BLaER1 treated with 17β-estradiol and CSF1 and Interleukin-3, amounts not matched to agents 10 nM and 100 nM (cell line): ENCODE results near the gene RASGRP3.

Experiments used
- H3K27ac ChIP-seq, 11 experiments: shearing (Covaris generic); formaldehyde crosslinking; 2 replicates each; pipeline ENCODE4 v1.8.1; 2022
- H3K27me3 ChIP-seq, 11 experiments: shearing (Covaris generic); formaldehyde crosslinking; 2 replicates each; pipeline ENCODE4 v1.8.1; 2022
- H3K36me3 ChIP-seq, 11 experiments: shearing (Covaris generic); formaldehyde crosslinking; 2 replicates each; pipeline ENCODE4 v1.8.1; 2022
- H3K4me1 ChIP-seq, 10 experiments: shearing (Covaris generic); formaldehyde crosslinking; 2 replicates each; pipeline ENCODE4 v1.8.1; 2022
- H3K4me2 ChIP-seq, 11 experiments: shearing (Covaris generic); formaldehyde crosslinking; 2 replicates each; pipeline ENCODE4 v1.8.1; 2022
- H3K4me3 ChIP-seq, 10 experiments: shearing (Covaris generic); formaldehyde crosslinking; 2 replicates each; pipeline ENCODE4 v1.8.1; 2022
- H3K9ac ChIP-seq, 11 experiments: shearing (Covaris generic); formaldehyde crosslinking; 2 replicates each; pipeline ENCODE4 v1.8.1; 2022
- H3K9me3 ChIP-seq, 11 experiments: shearing (Covaris generic); formaldehyde crosslinking; replicated peaks in 1 of 11; 2 replicates each; pipeline ENCODE4 v1.8.1; 2022
- H4K20me1 ChIP-seq, 11 experiments: shearing (Covaris generic); formaldehyde crosslinking; 2 replicates each; pipeline ENCODE4 v1.8.1; 2022
- Cebpa-rat ChIP-seq, 11 experiments: shearing (Covaris generic); IDR thresholded peaks; 2 replicates each; pipeline ENCODE4 v1.8.1; 2022

Gene RASGRP3

GRCh38 chr2:33494877-33495641 lies 18.6 kb downstream of the RASGRP3 start:
- no peak for TF ChIP-seq Cebpa-rat (IDR thresholded peaks at IDR 0.05)
- H4K20me1 ChIP-seq: no peaks in the 10 kb centered on the region
- H3K4me1 ChIP-seq: peaks cover 5 to 86% (median 42%) of the 10 kb centered on the region in 10 experiments; a peak in 19 of 20 replicates
- no peak overlapping the region for H3K9ac ChIP-seq
- no peak overlapping the region for H3K4me3 ChIP-seq
- peak overlapping the region in 4 of 11 experiments; percentile 8 to 76 (median 46); a peak in 7 of 22 replicates for H3K27ac ChIP-seq
- H3K9me3 ChIP-seq: peaks cover 0 to 13% (median 0%) of the 10 kb centered on the region in 11 experiments; a peak in 5 of 22 replicates
- peak overlapping the region in 6 of 11 experiments; percentile 17 to 65 (median 43); a peak in 6 of 22 replicates for H3K4me2 ChIP-seq
- H3K27me3 ChIP-seq: no peaks in the 10 kb centered on the region
- H3K36me3 ChIP-seq: no peaks in the 10 kb centered on the region

- peaks cover 0 to 13% (median 0%) of the 10 kb centered on the region in 11 experiments; a peak in 5 of 22 replicates for H3K9me3 ChIP-seq
- H3K4me1 ChIP-seq: peaks cover 0 to 80% (median 37%) of the 10 kb centered on the region in 10 experiments; a peak in 15 of 20 replicates
- no peaks in the 10 kb centered on the region for H3K27me3 ChIP-seq
- no peaks in the 10 kb centered on the region for H3K36me3 ChIP-seq
- no peak overlapping the region for H3K4me3 ChIP-seq
- peak overlapping the region in 5 of 11 experiments; percentile 28 to 65 (median 44); a peak in 5 of 22 replicates for H3K4me2 ChIP-seq
- no peak for TF ChIP-seq Cebpa-rat (IDR thresholded peaks at IDR 0.05)
- peak overlapping the region in 4 of 11 experiments; percentile 8 to 76 (median 68); a peak in 6 of 22 replicates for H3K27ac ChIP-seq
- no peak overlapping the region for H3K9ac ChIP-seq
- H4K20me1 ChIP-seq: no peaks in the 10 kb centered on the region
These were observed 19.2 kb downstream of the RASGRP3 start for GRCh38 chr2:33495683-33496082.

- Histone ChIP-seq H3K27ac (peak overlapping the region in 8 of 11 experiments; percentile 14 to 76 (median 56); a peak in 11 of 22 replicates), H3K4me2 (peak overlapping the region in 7 of 11 experiments; percentile 35 to 68 (median 50); a peak in 10 of 22 replicates), H3K4me1 (peaks cover 0 to 77% (median 34%) of the 10 kb centered on the region in 10 experiments; a peak in 11 of 20 replicates)
These were observed 19.7 kb downstream of the RASGRP3 start for GRCh38 chr2:33496150-33496549.

GRCh38 chr2:33496726-33497125 lies 20.3 kb downstream of the RASGRP3 start:
- H3K27me3 ChIP-seq: no peaks in the 10 kb centered on the region
- no peaks in the 10 kb centered on the region for H4K20me1 ChIP-seq
- TF ChIP-seq Cebpa-rat (IDR thresholded peaks at IDR 0.05): no peak
- peak overlapping the region in 9 of 11 experiments; percentile 14 to 76 (median 48); a peak in 12 of 22 replicates for H3K27ac ChIP-seq
- H3K36me3 ChIP-seq: no peaks in the 10 kb centered on the region
- H3K9ac ChIP-seq: no peak overlapping the region; a peak in 2 of 22 replicates
- H3K4me1 ChIP-seq: peaks cover 0 to 80% (median 35%) of the 10 kb centered on the region in 10 experiments; a peak in 11 of 20 replicates
- no peak overlapping the region for H3K4me3 ChIP-seq
- peak overlapping the region in 7 of 11 experiments; percentile 35 to 68 (median 50); a peak in 12 of 22 replicates for H3K4me2 ChIP-seq
- H3K9me3 ChIP-seq: peaks cover 0 to 13% (median 0%) of the 10 kb centered on the region in 11 experiments; a peak in 5 of 22 replicates

More at GRCh38 chr2:33496150-33496549, 19.7 kb downstream of the RASGRP3 start:
- Histone ChIP-seq H3K4me3 (no peak overlapping the region), H3K9me3 (peaks cover 0 to 13% (median 0%) of the 10 kb centered on the region in 11 experiments; a peak in 5 of 22 replicates), H3K36me3 (no peaks in the 10 kb centered on the region), H3K27me3 (no peaks in the 10 kb centered on the region), H3K9ac (no peak overlapping the region), H4K20me1 (no peaks in the 10 kb centered on the region)
- no peak for TF ChIP-seq Cebpa-rat (IDR thresholded peaks at IDR 0.05)

- Histone ChIP-seq H4K20me1 (no peaks in the 10 kb centered on the region), H3K36me3 (no peaks in the 10 kb centered on the region), H3K4me1 (peaks cover 0 to 80% (median 37%) of the 10 kb centered on the region in 10 experiments; a peak in 11 of 20 replicates), H3K27ac (peak overlapping the region in 10 of 11 experiments; percentile 11 to 76 (median 48); a peak in 16 of 22 replicates), H3K27me3 (no peaks in the 10 kb centered on the region), H3K9me3 (peaks cover 0 to 11% (median 0%) of the 10 kb centered on the region in 11 experiments; a peak in 5 of 22 replicates), H3K4me2 (peak overlapping the region in 8 of 11 experiments; percentile 28 to 71 (median 50); a peak in 16 of 22 replicates), H3K9ac (peak overlapping the region in 2 of 11 experiments; percentile 18 to 33; a peak in 3 of 22 replicates), H3K4me3 (no peak overlapping the region)
- peak in 2 of 11 experiments; percentile 42 to 45; a peak in 2 of 22 replicates for TF ChIP-seq Cebpa-rat (IDR thresholded peaks at IDR 0.05)
These were observed 20.8 kb downstream of the RASGRP3 start for GRCh38 chr2:33497221-33497650.

- no peak for TF ChIP-seq Cebpa-rat (IDR thresholded peaks at IDR 0.05)
- Histone ChIP-seq H3K4me3 (no peak overlapping the region), H3K27me3 (no peaks in the 10 kb centered on the region), H4K20me1 (no peaks in the 10 kb centered on the region), H3K36me3 (no peaks in the 10 kb centered on the region), H3K27ac (peak overlapping the region in 9 of 11 experiments; percentile 11 to 76 (median 48); a peak in 13 of 22 replicates), H3K9ac (no peak overlapping the region), H3K4me1 (peaks cover 0 to 85% (median 39%) of the 10 kb centered on the region in 10 experiments; a peak in 11 of 20 replicates), H3K4me2 (peak overlapping the region in 7 of 11 experiments; percentile 48 to 71 (median 57); a peak in 12 of 22 replicates), H3K9me3 (0 out of 22 replicates have a peak, but pooled peaks cover 0 to 1% (median 0%) of the 10 kb centered on the region in 11 experiments)
These were observed 22.0 kb downstream of the RASGRP3 start for GRCh38 chr2:33498291-33498956.

- no peak for TF ChIP-seq Cebpa-rat (IDR thresholded peaks at IDR 0.05)
- Histone ChIP-seq H3K36me3 (no peaks in the 10 kb centered on the region), H3K9ac (no peak overlapping the region), H3K4me1 (peaks cover 0 to 69% (median 32%) of the 10 kb centered on the region in 10 experiments; a peak in 11 of 20 replicates), H3K9me3 (no peaks in the 10 kb centered on the region), H3K4me3 (no peak overlapping the region), H3K27ac (no peak overlapping the region), H4K20me1 (no peaks in the 10 kb centered on the region), H3K27me3 (no peaks in the 10 kb centered on the region), H3K4me2 (peak overlapping the region in 2 of 11 experiments; percentile 2 to 11; a peak in 2 of 22 replicates)
These were observed 23.7 kb downstream of the RASGRP3 start for GRCh38 chr2:33500177-33500576.

GRCh38 chr2:33502025-33502424 lies 25.6 kb downstream of the RASGRP3 start:
- H3K4me2 ChIP-seq: peak overlapping the region in 5 of 11 experiments; percentile 25 to 70 (median 60); a peak in 9 of 22 replicates
- H3K9me3 ChIP-seq: no peaks in the 10 kb centered on the region

More at GRCh38 chr2:33502025-33502424, 25.6 kb downstream of the RASGRP3 start:
- TF ChIP-seq Cebpa-rat (IDR thresholded peaks at IDR 0.05): no peak
- Histone ChIP-seq H3K36me3 (no peaks in the 10 kb centered on the region), H3K27me3 (no peaks in the 10 kb centered on the region), H3K4me1 (peaks cover 0 to 50% (median 21%) of the 10 kb centered on the region in 10 experiments; a peak in 11 of 20 replicates), H4K20me1 (no peaks in the 10 kb centered on the region), H3K27ac (peak overlapping the region in 1 of 11 experiments; percentile 7; a peak in 1 of 22 replicates), H3K4me3 (no peak overlapping the region), H3K9ac (no peak overlapping the region)
